Tibial nerve (tissue), 4 donors: ENCODE data around the gene LDLRAD1.

Source experiments
- EP300 ChIP-seq, 2 donors: sonication (generic); formaldehyde crosslinking; IDR thresholded peaks; one replicate each; pipeline ENCODE4 v1.6.1; 2017; ENCODE audit warnings: antibody characterized with exemption in 2 of 2, mild to moderate bottlenecking in 1 of 2
- POLR2A ChIP-seq, 2 donors: fragments of 450-650 bp; IDR thresholded peaks; one replicate each; pipeline ENCODE4 v1.6.1; 2017; ENCODE audit warnings: antibody characterized with exemption in 2 of 2, mild to moderate bottlenecking in 2 of 2, moderate library complexity in 2 of 2
- TF ChIP-seq, protein P1 (sequence below), 5 experiments: fragments of 200-600 bp in 3 of 5; fragments of 450-650 bp in 2 of 5; sonication (generic) in 3 of 5; IDR thresholded peaks; one replicate each; pipeline ENCODE4 v1.5.1; 2016 to 2019; ENCODE audit warnings: antibody characterized with exemption in 5 of 5, mild to moderate bottlenecking in 3 of 5, moderate library complexity in 2 of 5

DNA sequence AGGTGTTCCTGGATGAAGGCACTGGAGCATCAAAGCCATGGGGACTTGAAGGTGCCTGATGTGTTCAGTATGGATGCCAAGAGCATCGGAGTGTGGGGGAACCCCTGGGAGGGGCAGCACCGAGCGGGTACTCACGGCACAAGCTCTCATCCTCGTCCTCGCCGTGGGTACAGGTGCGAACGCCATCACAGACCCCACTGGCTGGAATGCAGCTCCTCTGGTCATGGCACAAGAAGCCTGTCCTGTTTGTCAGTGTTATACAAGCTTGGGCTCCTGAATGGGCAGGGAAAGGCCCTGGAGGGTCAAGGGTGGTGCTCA is 6.0 kb downstream of the LDLRAD1 start:
- TF ChIP-seq, protein P1, sequence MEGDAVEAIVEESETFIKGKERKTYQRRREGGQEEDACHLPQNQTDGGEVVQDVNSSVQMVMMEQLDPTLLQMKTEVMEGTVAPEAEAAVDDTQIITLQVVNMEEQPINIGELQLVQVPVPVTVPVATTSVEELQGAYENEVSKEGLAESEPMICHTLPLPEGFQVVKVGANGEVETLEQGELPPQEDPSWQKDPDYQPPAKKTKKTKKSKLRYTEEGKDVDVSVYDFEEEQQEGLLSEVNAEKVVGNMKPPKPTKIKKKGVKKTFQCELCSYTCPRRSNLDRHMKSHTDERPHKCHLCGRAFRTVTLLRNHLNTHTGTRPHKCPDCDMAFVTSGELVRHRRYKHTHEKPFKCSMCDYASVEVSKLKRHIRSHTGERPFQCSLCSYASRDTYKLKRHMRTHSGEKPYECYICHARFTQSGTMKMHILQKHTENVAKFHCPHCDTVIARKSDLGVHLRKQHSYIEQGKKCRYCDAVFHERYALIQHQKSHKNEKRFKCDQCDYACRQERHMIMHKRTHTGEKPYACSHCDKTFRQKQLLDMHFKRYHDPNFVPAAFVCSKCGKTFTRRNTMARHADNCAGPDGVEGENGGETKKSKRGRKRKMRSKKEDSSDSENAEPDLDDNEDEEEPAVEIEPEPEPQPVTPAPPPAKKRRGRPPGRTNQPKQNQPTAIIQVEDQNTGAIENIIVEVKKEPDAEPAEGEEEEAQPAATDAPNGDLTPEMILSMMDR (IDR thresholded peaks at IDR 0.05): no peak
- no peak for TF ChIP-seq POLR2A (IDR thresholded peaks at IDR 0.05)
- TF ChIP-seq EP300 (IDR thresholded peaks at IDR 0.05): no peak
